ENCODE measurements around the gene PPDPF. TPM values are rescaled to one million over a fixed set of nuclear protein-coding genes. Genes with fewer than 3 reads are reported as not detected.

Gene PPDPF
- total and polyA plus RNA-seq, 2 donors (not counting 3 experiments of a cell fraction or from before 2014, with no cell fraction given), result 52.2 to 219 TPM

DNA sequence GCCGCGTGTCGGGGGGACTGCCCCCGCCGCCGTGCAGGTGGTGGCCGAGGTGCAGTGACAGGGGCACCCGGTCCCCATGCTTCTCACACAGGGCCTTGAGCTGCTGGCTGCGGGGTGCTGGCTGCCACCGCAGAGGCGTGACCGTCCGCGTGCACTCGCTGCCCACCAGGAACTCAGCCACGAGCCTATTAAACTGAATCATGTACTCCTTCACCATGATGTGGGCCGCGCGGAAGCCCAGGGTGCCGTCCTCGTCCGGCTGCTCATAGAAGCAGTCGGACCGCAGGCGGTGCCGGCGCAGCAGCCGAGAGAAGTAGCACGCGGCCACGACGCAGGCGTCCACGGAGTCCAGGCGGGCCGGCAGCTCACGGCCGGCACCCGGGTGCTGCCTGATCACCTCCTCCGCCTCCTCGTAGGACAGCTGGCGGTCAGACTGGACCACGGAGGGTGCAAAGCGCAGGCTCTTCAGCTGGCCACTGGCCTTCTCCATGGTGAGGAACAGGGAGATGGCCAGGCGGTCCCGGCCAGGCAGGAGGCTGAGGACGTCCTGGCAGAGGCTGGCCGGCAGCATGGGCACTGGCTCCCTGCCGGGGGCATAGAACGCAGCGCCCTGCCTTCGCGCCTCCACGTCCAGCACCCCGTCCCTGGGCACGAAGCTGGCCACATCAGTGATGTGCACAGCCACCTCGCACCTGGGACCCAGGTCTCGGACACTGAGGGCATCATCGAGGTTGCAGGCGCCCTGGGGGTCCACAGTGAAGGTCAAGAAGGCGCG is 43.7 kb downstream of the PPDPF start:
- Histone ChIP-seq H3K4me3 (replicated peaks in 1 of 3; ENCODE audit: insufficient read depth in 1 of 3, low read depth in 1 of 3, low read length in 3 of 3) (no peak overlapping the region), H2AFZ (ENCODE audit: low read depth, low read length) (no peak overlapping the region), H3K27ac (ENCODE audit: insufficient read depth, low read depth, low read length) (no peak overlapping the region), H3K27me3 (ENCODE audit: control insufficient read depth in 2 of 2, insufficient read depth in 2 of 2, low read length in 2 of 2) (no peaks in the 10 kb centered on the region), H3K9ac (replicated peaks; ENCODE audit: extremely low read depth, insufficient read depth, low read length) (no peak overlapping the region), H3K9me1 (replicated peaks; ENCODE audit: control insufficient read depth, extremely low read depth, insufficient read depth, low read length) (no peaks in the 10 kb centered on the region), H4K20me1 (replicated peaks; ENCODE audit: control insufficient read depth, extremely low read depth, insufficient read depth, low read length) (no peaks in the 10 kb centered on the region), H3K79me2 (ENCODE audit: control insufficient read depth, insufficient read depth, low read length) (no peaks in the 10 kb centered on the region), H3K9me3 (replicated peaks; ENCODE audit: control insufficient read depth, insufficient read depth, low read length) (no peaks in the 10 kb centered on the region), H3K4me2 (ENCODE audit: insufficient read depth, low read length) (no peak overlapping the region), H3K4me1 (ENCODE audit: control insufficient read depth, extremely low read depth, insufficient read depth, low read length) (no peaks in the 10 kb centered on the region), H3K36me3 (ENCODE audit: control insufficient read depth in 2 of 2, extremely low read depth in 1 of 2, insufficient read depth in 2 of 2, low read length in 2 of 2) (peaks cover 0 to 17% of the 10 kb centered on the region in 2 experiments)
- intact Hi-C loops (cut with micrococcal nuclease), result no loop called here
- BruUV-seq (replicated peaks), result no TSS peak
- CTCF ChIA-PET, result no interaction called here
- no peak for TF ChIP-seq POLR2A (IDR thresholded peaks at IDR 0.05; ENCODE audit: low read depth, low read length)
- TF ChIP-seq MYC (IDR thresholded peaks at IDR 0.05; ENCODE audit: low read depth, low read length), result no peak
- TF ChIP-seq FOS (IDR thresholded peaks at IDR 0.05; ENCODE audit: borderline replicate concordance, insufficient read depth, low read length), result no peak
- TF ChIP-seq EZH2 (IDR thresholded peaks at IDR 0.05; ENCODE audit: borderline replicate concordance, low read depth, low read length, severe bottlenecking), result no peak
- TF ChIP-seq MAX (IDR thresholded peaks at IDR 0.05; ENCODE audit: insufficient read depth, insufficient read length), result no peak
- TF ChIP-seq GATA2 (IDR thresholded peaks at IDR 0.05; ENCODE audit: insufficient read depth, insufficient read length, low read depth, low read length), result no peak
- TF ChIP-seq POLR2AphosphoS5 (IDR thresholded peaks at IDR 0.05; ENCODE audit: insufficient read depth, low read depth, low read length), result no peak
- TF ChIP-seq, protein P1, sequence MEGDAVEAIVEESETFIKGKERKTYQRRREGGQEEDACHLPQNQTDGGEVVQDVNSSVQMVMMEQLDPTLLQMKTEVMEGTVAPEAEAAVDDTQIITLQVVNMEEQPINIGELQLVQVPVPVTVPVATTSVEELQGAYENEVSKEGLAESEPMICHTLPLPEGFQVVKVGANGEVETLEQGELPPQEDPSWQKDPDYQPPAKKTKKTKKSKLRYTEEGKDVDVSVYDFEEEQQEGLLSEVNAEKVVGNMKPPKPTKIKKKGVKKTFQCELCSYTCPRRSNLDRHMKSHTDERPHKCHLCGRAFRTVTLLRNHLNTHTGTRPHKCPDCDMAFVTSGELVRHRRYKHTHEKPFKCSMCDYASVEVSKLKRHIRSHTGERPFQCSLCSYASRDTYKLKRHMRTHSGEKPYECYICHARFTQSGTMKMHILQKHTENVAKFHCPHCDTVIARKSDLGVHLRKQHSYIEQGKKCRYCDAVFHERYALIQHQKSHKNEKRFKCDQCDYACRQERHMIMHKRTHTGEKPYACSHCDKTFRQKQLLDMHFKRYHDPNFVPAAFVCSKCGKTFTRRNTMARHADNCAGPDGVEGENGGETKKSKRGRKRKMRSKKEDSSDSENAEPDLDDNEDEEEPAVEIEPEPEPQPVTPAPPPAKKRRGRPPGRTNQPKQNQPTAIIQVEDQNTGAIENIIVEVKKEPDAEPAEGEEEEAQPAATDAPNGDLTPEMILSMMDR (IDR thresholded peaks at IDR 0.05; ENCODE audit: extremely low read depth in 1 of 2, insufficient read depth in 1 of 2, low read depth in 1 of 2, low read length in 2 of 2), result no peak
- no peak for TF ChIP-seq JUN (IDR thresholded peaks at IDR 0.05; ENCODE audit: borderline replicate concordance, insufficient read depth, insufficient read length, low read depth)
- no peak for FAIRE-seq
- dilution Hi-C loops (cut with MboI; ENCODE audit: extremely low pct_ligation_motif_present, low sequenced_read_pairs), result no loop called here
- POLR2A ChIA-PET, result no interaction called here
- DNase-seq (ENCODE audit: low read depth, low spot score), result no peak
